Esophagus squamous epithelium (tissue), 5 donors: Measurements from ENCODE around the gene CIITA. TPM values are rescaled to one million over a fixed set of nuclear protein-coding genes. Genes with fewer than 3 reads are reported as not detected.
A peak's percentile ranks its signal among the peaks of the same experiment; 100 is the strongest.

Experiments
- DNase-seq: peaks from one replicate; lab custom pipeline; 2025; lab: John Stamatoyannopoulos, UW
- H3K27ac ChIP-seq, 4 donors: fragments of 200-600 bp; sonication (generic); one replicate each; pipeline ENCODE4 v1.5.1; 2016 to 2019; ENCODE audit warnings: mild to moderate bottlenecking in 1 of 4
- H3K27me3 ChIP-seq, 4 donors: fragments of 200-600 bp; sonication (generic); 1 replicate in 3 of 4; 2 replicates in 1 of 4; pipeline versions ENCODE4 v1.5.1 to v1.6.0; 2017 to 2021; ENCODE audit warnings: antibody characterized with exemption in 1 of 4
- H3K36me3 ChIP-seq, 3 donors: fragments of 200-600 bp; sonication (generic); one replicate each; pipeline ENCODE4 v1.5.1; 2016 to 2019
- H3K4me1 ChIP-seq, 3 donors: fragments of 200-600 bp; sonication (generic); one replicate each; pipeline ENCODE4 v1.5.1; 2017 to 2019
- H3K4me3 ChIP-seq, 4 donors: fragments of 200-600 bp; sonication (generic); 1 replicate in 3 of 4; 2 replicates in 1 of 4; pipeline ENCODE4 v1.5.1; 2016 to 2019; ENCODE audit warnings: mild to moderate bottlenecking in 2 of 4, moderate library complexity in 1 of 4
- H3K9me3 ChIP-seq, 3 donors: fragments of 200-600 bp; sonication (generic); one replicate each; pipeline ENCODE4 v1.5.1; 2016 to 2019
- POLR2A ChIP-seq, 4 donors: fragments of 450-650 bp; IDR thresholded peaks; one replicate each; pipeline ENCODE4 v1.6.1; 2017; ENCODE audit warnings: antibody characterized with exemption in 4 of 4, mild to moderate bottlenecking in 4 of 4, moderate library complexity in 3 of 4
- WGBS, 2 donors: methylation state at CpG; one replicate each; pipeline ENCODE4 v1.1.5; 2018; 5-methylcytosine and 5-hydroxymethylcytosine counted together
- intact Hi-C: fragments of 100-400 bp; cut with DNase I; formaldehyde crosslinking; loops from one replicate; pipeline ENCODE4 v1.15.0; 2022
- total RNA-seq, 4 donors: library from RNA; depleted of rRNA; stranded (reverse); fragments of >200 nt; gene quantifications; one replicate each; pipeline ENCODE4 v1.1.0, GENCODE V29; 2016
- TF ChIP-seq, protein P1 (sequence below), 6 experiments: fragments of 450-650 bp in 4 of 6; fragments of 200-600 bp in 2 of 6; sonication (generic) in 2 of 6; IDR thresholded peaks; one replicate each; pipeline ENCODE4 v1.5.1; 2016 to 2019; ENCODE audit warnings: antibody characterized with exemption in 6 of 6, mild to moderate bottlenecking in 4 of 6, moderate library complexity in 4 of 6
- donor health status: DM: yes; HTN: yes; CAD: no.

The CIITA gene
- total RNA-seq, 4 donors from 2014 or later, result 3.2 to 12.6 (median 5.7) TPM

DNA sequence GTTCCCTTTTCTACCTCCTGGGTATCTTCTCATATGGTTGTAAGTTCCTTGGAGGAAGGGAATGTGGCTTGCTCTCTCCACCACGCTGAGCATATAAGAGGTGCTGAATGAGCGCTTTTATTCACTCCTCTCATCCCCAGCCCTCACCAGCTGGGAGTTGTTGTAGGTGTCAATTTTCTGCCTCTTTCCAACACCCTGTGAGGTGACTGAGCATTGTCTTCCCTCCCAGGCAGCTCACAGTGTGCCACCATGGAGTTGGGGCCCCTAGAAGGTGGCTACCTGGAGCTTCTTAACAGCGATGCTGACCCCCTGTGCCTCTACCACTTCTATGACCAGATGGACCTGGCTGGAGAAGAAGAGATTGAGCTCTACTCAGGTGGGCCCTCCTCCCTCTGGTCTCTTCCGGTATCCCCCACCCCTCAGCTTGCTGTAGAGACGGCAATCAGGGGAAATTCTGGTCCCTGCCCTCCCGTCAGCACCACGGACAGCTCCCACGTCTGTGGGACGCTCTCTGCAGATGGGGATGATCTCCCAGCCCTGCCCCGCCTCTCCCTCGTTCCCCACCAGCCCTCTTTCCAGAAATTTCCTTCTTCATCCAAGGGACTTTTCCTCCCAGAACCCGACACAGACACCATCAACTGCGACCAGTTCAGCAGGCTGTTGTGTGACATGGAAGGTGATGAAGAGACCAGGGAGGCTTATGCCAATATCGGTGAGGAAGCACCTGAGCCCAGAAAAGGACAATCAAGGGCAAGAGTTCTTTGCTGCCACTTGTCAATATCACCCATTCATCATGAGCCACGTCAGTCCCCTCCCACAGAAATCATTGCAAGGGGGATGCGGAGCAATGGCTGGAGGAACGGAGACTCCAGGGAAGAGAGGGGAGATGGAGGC, 18.3 kb downstream of the CIITA start:
- no peaks in the 10 kb centered on the region for H3K4me1 ChIP-seq
- no peak for TF ChIP-seq POLR2A (IDR thresholded peaks at IDR 0.05)
- TF ChIP-seq, protein P1, sequence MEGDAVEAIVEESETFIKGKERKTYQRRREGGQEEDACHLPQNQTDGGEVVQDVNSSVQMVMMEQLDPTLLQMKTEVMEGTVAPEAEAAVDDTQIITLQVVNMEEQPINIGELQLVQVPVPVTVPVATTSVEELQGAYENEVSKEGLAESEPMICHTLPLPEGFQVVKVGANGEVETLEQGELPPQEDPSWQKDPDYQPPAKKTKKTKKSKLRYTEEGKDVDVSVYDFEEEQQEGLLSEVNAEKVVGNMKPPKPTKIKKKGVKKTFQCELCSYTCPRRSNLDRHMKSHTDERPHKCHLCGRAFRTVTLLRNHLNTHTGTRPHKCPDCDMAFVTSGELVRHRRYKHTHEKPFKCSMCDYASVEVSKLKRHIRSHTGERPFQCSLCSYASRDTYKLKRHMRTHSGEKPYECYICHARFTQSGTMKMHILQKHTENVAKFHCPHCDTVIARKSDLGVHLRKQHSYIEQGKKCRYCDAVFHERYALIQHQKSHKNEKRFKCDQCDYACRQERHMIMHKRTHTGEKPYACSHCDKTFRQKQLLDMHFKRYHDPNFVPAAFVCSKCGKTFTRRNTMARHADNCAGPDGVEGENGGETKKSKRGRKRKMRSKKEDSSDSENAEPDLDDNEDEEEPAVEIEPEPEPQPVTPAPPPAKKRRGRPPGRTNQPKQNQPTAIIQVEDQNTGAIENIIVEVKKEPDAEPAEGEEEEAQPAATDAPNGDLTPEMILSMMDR (IDR thresholded peaks at IDR 0.05), result no peak
- intact Hi-C loops, result no loop called here
- no peak overlapping the region for H3K4me3 ChIP-seq
- no peak overlapping the region for H3K27ac ChIP-seq
- H3K36me3 ChIP-seq, result peaks cover 0 to 10% (median 0%) of the 10 kb centered on the region in 3 donors
- WGBS, 2 donors, result 48 to 49% methylated on average over 15 to 16 of the region's 17 CpGs
- peaks cover 0 to 7% (median 0%) of the 10 kb centered on the region in 4 donors for H3K27me3 ChIP-seq
- DNase-seq, result no peak
- no peaks in the 10 kb centered on the region for H3K9me3 ChIP-seq

DNA sequence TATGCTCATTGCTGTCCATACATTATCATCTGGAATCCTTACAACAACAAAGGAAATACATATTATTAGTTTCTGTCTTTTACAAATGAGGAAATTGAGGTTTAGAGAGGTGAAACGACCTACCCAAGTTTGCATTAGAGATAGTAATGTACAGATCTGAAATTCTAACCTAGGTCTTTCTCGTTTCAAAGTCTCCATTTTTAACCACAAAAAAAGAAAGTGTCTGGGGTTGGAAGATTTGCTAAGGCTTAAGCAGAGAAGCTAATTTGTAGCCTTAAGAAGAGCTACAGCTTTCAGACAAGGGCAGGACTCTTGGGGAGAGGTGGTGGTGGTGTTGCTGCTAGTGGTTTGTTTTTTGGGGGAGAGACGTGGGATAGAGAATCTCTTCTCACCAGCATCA, 19.2 kb downstream of the CIITA start:
- no peaks in the 10 kb centered on the region for H3K9me3 ChIP-seq
- intact Hi-C loops, result no loop called here
- H3K36me3 ChIP-seq, result peaks cover 0 to 12% (median 0%) of the 10 kb centered on the region in 3 donors
- TF ChIP-seq POLR2A (IDR thresholded peaks at IDR 0.05), result no peak
- TF ChIP-seq, protein P1 (IDR thresholded peaks at IDR 0.05), result no peak
- 57 to 59% methylated on average over 3 of the region's 3 CpGs for WGBS, 2 donors
- H3K4me3 ChIP-seq, result no peak overlapping the region
- H3K4me1 ChIP-seq, result no peaks in the 10 kb centered on the region
- H3K27me3 ChIP-seq, result peaks cover 0 to 7% (median 0%) of the 10 kb centered on the region in 4 donors
- DNase-seq, result no peak
- H3K27ac ChIP-seq, result no peak overlapping the region

DNA sequence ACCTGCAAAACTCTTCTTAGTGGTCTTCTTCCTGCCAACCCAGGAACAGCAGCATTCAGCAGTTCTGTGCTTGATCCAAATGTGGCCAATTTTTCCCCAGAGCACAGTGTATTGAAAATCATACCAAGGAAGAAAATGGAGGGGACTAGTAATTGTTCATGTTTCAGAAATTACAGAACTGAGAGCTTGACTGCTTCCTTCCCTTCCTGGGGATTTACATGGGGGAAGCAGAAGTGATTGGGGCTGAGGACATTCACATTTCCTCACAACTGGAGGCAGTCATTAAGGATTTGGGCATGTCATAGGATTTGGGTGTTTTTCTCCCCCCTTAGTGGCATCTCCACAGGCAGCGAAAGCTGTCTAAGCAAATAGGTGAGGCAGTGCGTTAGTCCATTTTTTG, 19.7 kb downstream of the CIITA start:
- Histone ChIP-seq H3K4me1 (no peaks in the 10 kb centered on the region), H3K27ac (peak overlapping the region in 1 of 4 donors; percentile 51), H3K9me3 (no peaks in the 10 kb centered on the region), H3K27me3 (peaks cover 0 to 7% (median 0%) of the 10 kb centered on the region in 4 donors), H3K36me3 (peaks cover 0 to 18% (median 0%) of the 10 kb centered on the region in 3 donors), H3K4me3 (no peak overlapping the region)
- intact Hi-C loops, result no loop called here
- 87 to 96% methylated on average over 2 of the region's 2 CpGs for WGBS, 2 donors
- no peak for DNase-seq
- TF ChIP-seq POLR2A (IDR thresholded peaks at IDR 0.05), result no peak
- TF ChIP-seq, protein P1 (IDR thresholded peaks at IDR 0.05), result no peak

DNA sequence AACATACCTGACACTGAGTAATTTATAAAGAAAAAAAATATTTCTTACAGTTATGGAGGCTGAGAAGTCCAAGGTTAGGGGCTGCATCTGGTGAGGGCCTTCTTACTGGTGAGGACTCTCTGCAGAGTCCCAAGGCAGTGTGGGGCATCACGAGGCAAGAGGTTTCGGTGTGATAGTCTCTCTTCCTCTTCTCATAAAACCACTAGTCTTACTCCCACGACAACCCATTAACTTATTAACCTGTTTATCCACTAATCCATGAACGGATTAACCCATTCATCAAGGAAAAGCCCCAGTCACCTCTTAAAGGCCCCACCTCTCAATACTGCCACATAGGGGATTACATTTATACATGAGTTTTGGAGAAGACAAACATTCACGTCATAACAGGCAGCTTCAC, 20.1 kb downstream of the CIITA start:
- Histone ChIP-seq H3K9me3 (no peaks in the 10 kb centered on the region), H3K4me1 (no peaks in the 10 kb centered on the region), H3K27me3 (peaks cover 0 to 7% (median 0%) of the 10 kb centered on the region in 4 donors), H3K27ac (peak overlapping the region in 1 of 4 donors; percentile 51), H3K4me3 (no peak overlapping the region), H3K36me3 (peaks cover 0 to 21% (median 4%) of the 10 kb centered on the region in 3 donors)
- no peak for TF ChIP-seq POLR2A (IDR thresholded peaks at IDR 0.05)
- TF ChIP-seq, protein P1 (IDR thresholded peaks at IDR 0.05), result no peak
- 51 to 63% methylated on average over 5 of the region's 5 CpGs for WGBS, 2 donors
- intact Hi-C loops, result no loop called here
- no peak for DNase-seq

DNA sequence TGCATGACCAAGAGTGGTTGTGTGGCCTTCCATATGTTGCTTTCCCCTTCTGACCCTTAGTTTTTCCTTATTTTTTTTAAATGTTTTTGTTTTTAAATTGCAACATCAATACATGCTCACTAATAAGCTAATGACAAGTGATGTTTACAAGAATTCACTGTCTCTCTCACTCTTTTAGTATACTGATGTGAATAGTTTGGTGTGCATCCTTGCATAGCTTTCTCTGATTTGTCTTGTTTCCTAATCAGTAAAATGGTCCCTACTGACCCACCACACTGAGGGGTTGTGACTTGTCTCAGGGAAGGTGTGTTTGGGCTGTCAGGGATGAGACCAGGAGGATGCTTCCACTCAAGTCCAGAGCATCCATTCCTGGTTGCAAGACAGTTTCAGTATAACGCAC, 26.0 kb downstream of the CIITA start:
- no peaks in the 10 kb centered on the region for H3K4me1 ChIP-seq
- H3K4me3 ChIP-seq, result no peak overlapping the region
- TF ChIP-seq POLR2A (IDR thresholded peaks at IDR 0.05), result no peak
- TF ChIP-seq, protein P1 (IDR thresholded peaks at IDR 0.05), result no peak
- intact Hi-C loops, result no loop called here
- 100% methylated on average over 1 of the region's 1 CpG for WGBS, 2 donors
- peaks cover 0 to 71% (median 26%) of the 10 kb centered on the region in 3 donors for H3K36me3 ChIP-seq
- DNase-seq, result no peak
- no peak overlapping the region for H3K27ac ChIP-seq
- H3K27me3 ChIP-seq, result no peaks in the 10 kb centered on the region
- peaks cover 0 to 8% (median 0%) of the 10 kb centered on the region in 3 donors for H3K9me3 ChIP-seq
